ENCODE data around the gene IGF2.

GRCh38 chr11:2086239-2087040 lies 52.7 kb downstream of the IGF2 start:
- TF ChIP-seq, protein P1, sequence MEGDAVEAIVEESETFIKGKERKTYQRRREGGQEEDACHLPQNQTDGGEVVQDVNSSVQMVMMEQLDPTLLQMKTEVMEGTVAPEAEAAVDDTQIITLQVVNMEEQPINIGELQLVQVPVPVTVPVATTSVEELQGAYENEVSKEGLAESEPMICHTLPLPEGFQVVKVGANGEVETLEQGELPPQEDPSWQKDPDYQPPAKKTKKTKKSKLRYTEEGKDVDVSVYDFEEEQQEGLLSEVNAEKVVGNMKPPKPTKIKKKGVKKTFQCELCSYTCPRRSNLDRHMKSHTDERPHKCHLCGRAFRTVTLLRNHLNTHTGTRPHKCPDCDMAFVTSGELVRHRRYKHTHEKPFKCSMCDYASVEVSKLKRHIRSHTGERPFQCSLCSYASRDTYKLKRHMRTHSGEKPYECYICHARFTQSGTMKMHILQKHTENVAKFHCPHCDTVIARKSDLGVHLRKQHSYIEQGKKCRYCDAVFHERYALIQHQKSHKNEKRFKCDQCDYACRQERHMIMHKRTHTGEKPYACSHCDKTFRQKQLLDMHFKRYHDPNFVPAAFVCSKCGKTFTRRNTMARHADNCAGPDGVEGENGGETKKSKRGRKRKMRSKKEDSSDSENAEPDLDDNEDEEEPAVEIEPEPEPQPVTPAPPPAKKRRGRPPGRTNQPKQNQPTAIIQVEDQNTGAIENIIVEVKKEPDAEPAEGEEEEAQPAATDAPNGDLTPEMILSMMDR (IDR thresholded peaks at IDR 0.05): no peak
- TF ChIP-seq POLR2AphosphoS5 (IDR thresholded peaks at IDR 0.05) (no peak), POLR2A (IDR thresholded peaks at IDR 0.05) (no peak)
